OCI-LY7 (cell line): Measurements from ENCODE around the gene NACAD.

ENCODE experiments used
- EZH2phosphoT487 ChIP-seq: fragments of 200-600 bp; sonication (generic); IDR thresholded peaks from 2 replicates; pipeline ENCODE4 v1.6.1; 2018; ENCODE audit warnings: low read depth, borderline replicate concordance, mild to moderate bottlenecking, mixed run types, antibody characterized with exemption, low read length, moderate library complexity, mixed read lengths
- TF ChIP-seq, protein P1 (sequence below): fragments of 200-600 bp; sonication (generic); conservative IDR thresholded peaks from 2 replicates; pipeline ENCODE4 v1.5.1; 2014; ENCODE audit warnings: mild to moderate bottlenecking, antibody characterized with exemption, low read length, moderate library complexity, mixed read lengths

DNA sequence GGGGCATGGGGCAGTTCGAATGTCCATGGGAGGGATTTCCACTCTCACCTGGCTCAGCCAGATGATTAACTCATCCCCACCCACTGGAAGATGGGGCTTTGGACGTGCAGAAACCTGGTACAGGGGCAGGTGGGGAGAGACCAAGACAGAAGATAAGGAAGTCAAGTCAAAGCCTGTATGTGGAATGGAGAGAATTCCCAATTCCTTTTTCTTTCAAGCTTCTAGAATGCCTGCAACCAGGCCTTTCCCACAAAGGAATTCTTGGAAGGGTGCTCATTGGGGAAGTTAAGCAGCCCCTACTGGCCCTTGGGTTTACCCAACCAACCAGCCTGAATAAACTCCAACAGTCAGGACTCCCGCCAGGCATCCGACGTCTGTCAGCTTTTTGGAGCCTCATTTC, 49.7 kb downstream of the NACAD start:
- TF ChIP-seq, protein P1, sequence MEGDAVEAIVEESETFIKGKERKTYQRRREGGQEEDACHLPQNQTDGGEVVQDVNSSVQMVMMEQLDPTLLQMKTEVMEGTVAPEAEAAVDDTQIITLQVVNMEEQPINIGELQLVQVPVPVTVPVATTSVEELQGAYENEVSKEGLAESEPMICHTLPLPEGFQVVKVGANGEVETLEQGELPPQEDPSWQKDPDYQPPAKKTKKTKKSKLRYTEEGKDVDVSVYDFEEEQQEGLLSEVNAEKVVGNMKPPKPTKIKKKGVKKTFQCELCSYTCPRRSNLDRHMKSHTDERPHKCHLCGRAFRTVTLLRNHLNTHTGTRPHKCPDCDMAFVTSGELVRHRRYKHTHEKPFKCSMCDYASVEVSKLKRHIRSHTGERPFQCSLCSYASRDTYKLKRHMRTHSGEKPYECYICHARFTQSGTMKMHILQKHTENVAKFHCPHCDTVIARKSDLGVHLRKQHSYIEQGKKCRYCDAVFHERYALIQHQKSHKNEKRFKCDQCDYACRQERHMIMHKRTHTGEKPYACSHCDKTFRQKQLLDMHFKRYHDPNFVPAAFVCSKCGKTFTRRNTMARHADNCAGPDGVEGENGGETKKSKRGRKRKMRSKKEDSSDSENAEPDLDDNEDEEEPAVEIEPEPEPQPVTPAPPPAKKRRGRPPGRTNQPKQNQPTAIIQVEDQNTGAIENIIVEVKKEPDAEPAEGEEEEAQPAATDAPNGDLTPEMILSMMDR: no peak
- no peak for TF ChIP-seq EZH2phosphoT487
